Measurements from ENCODE around the gene METTL24.
"Not testable (repeated sequence)": the region's sequence is repeated elsewhere in the genome, so short reads cannot be mapped to it uniquely, and the experiment has no call there.

The METTL24 gene

GRCh38 chr6:110307368-110307767 lies 50.8 kb downstream of the METTL24 start:
- Histone ChIP-seq H3K4me1 (ENCODE audit: control insufficient read depth, insufficient read depth, low read depth, low read length) (no peaks in the 10 kb centered on the region), H3K9me3 (ENCODE audit: control insufficient read depth, low read length) (no peaks in the 10 kb centered on the region), H2AK5ac (ENCODE audit: low read length, severe bottlenecking) (no peak overlapping the region), H3K79me1 (replicated peaks; ENCODE audit: low read length, poor library complexity, severe bottlenecking) (no peaks in the 10 kb centered on the region), H3K14ac (ENCODE audit: low read length in 2 of 2) (no peak overlapping the region), H3K4me2 (ENCODE audit: low read length, poor library complexity, severe bottlenecking) (no peak overlapping the region), H3K23ac (ENCODE audit: low read length in 2 of 2) (no peak overlapping the region), H2BK5ac (ENCODE audit: low read depth, low read length, poor library complexity, severe bottlenecking) (no peak overlapping the region), H3K36me3 (ENCODE audit: control insufficient read depth in 1 of 2, insufficient read depth in 2 of 2, low read depth in 1 of 2, low read length in 2 of 2) (no peaks in the 10 kb centered on the region), H2BK120ac (ENCODE audit: low read depth, low read length) (no peak overlapping the region), H2BK12ac (ENCODE audit: low read length in 2 of 2) (no peak overlapping the region), H3K27me3 (ENCODE audit: control insufficient read depth in 1 of 2, insufficient read depth in 1 of 2, low read length in 2 of 2) (peaks cover 0 to 8% of the 10 kb centered on the region in 2 experiments), H3K27ac (ENCODE audit: low read length, poor library complexity, severe bottlenecking) (no peak overlapping the region), H3K4ac (ENCODE audit: low read depth in 1 of 2, low read length in 2 of 2) (no peak overlapping the region), H4K8ac (ENCODE audit: low read length) (no peak overlapping the region), H2AFZ (ENCODE audit: low read depth, low read length) (no peak overlapping the region), H3K4me3 (ENCODE audit: insufficient read depth in 1 of 2, low read depth in 1 of 2, low read length in 2 of 2) (no peak overlapping the region), H4K91ac (ENCODE audit: low read length) (no peak overlapping the region), H3K18ac (ENCODE audit: low read depth in 1 of 2, low read length in 2 of 2) (no peak overlapping the region), H3K9ac (ENCODE audit: low read length) (no peak overlapping the region), H2BK15ac (ENCODE audit: low read depth, poor library complexity, severe bottlenecking) (no peak overlapping the region)
- DNase-seq = no peak
- WGBS = 69% methylated on average over 1 of the region's 2 CpGs

DNA sequence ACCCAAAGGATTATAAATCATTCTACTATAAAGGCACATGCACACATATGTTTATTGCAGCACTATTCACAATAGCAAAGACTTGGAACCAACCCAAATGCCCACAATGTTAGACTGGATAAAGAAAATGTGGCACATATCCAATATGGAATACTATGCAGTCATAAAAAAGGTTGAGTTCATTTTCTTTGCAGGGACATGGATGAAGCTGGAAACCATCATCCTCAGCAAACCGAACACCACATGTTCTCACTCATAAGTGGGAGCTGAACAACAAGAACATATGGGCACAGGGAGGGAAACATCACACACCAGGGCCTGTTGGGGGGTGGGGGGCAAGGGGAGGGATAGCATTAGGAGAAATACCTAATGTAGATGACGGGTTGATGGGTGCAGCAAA lies 52.3 kb downstream of the METTL24 start:
- not testable (repeated sequence) for H2BK5ac ChIP-seq (ENCODE audit: low read depth, low read length, poor library complexity, severe bottlenecking); H3K4me3 ChIP-seq (ENCODE audit: insufficient read depth in 1 of 2, low read depth in 1 of 2, low read length in 2 of 2); H2AFZ ChIP-seq (ENCODE audit: low read depth, low read length); DNase-seq; H3K27me3 ChIP-seq (ENCODE audit: control insufficient read depth in 1 of 2, insufficient read depth in 1 of 2, low read length in 2 of 2); H3K4me1 ChIP-seq (ENCODE audit: control insufficient read depth, insufficient read depth, low read depth, low read length); H2BK12ac ChIP-seq (ENCODE audit: low read length in 2 of 2); H4K91ac ChIP-seq (ENCODE audit: low read length); H3K4ac ChIP-seq (ENCODE audit: low read depth in 1 of 2, low read length in 2 of 2); H3K4me2 ChIP-seq (ENCODE audit: low read length, poor library complexity, severe bottlenecking); H4K8ac ChIP-seq (ENCODE audit: low read length); H3K9me3 ChIP-seq (ENCODE audit: control insufficient read depth, low read length); H3K79me1 ChIP-seq (replicated peaks; ENCODE audit: low read length, poor library complexity, severe bottlenecking); H3K23ac ChIP-seq (ENCODE audit: low read length in 2 of 2); H3K14ac ChIP-seq (ENCODE audit: low read length in 2 of 2); H2AK5ac ChIP-seq (ENCODE audit: low read length, severe bottlenecking); H3K36me3 ChIP-seq (ENCODE audit: control insufficient read depth in 1 of 2, insufficient read depth in 2 of 2, low read depth in 1 of 2, low read length in 2 of 2); H2BK120ac ChIP-seq (ENCODE audit: low read depth, low read length); H3K27ac ChIP-seq (ENCODE audit: low read length, poor library complexity, severe bottlenecking); H2BK15ac ChIP-seq (ENCODE audit: low read depth, poor library complexity, severe bottlenecking); H3K9ac ChIP-seq (ENCODE audit: low read length); H3K18ac ChIP-seq (ENCODE audit: low read depth in 1 of 2, low read length in 2 of 2)
- WGBS = 86% methylated on average over 1 of the region's 2 CpGs

GRCh38 chr6:110303692-110304091 lies 54.5 kb downstream of the METTL24 start:
- H2BK12ac ChIP-seq (ENCODE audit: low read length in 2 of 2); H3K9me3 ChIP-seq (ENCODE audit: control insufficient read depth, low read length); H3K9ac ChIP-seq (ENCODE audit: low read length); H3K4me1 ChIP-seq (ENCODE audit: control insufficient read depth, insufficient read depth, low read depth, low read length); H4K91ac ChIP-seq (ENCODE audit: low read length); H3K27ac ChIP-seq (ENCODE audit: low read length, poor library complexity, severe bottlenecking); H4K8ac ChIP-seq (ENCODE audit: low read length); H3K4me3 ChIP-seq (ENCODE audit: insufficient read depth in 1 of 2, low read depth in 1 of 2, low read length in 2 of 2); H3K4me2 ChIP-seq (ENCODE audit: low read length, poor library complexity, severe bottlenecking); H3K23ac ChIP-seq (ENCODE audit: low read length in 2 of 2); H3K79me1 ChIP-seq (replicated peaks; ENCODE audit: low read length, poor library complexity, severe bottlenecking); H2AK5ac ChIP-seq (ENCODE audit: low read length, severe bottlenecking); H3K18ac ChIP-seq (ENCODE audit: low read depth in 1 of 2, low read length in 2 of 2); H3K14ac ChIP-seq (ENCODE audit: low read length in 2 of 2); H3K36me3 ChIP-seq (ENCODE audit: control insufficient read depth in 1 of 2, insufficient read depth in 2 of 2, low read depth in 1 of 2, low read length in 2 of 2); H2BK5ac ChIP-seq (ENCODE audit: low read depth, low read length, poor library complexity, severe bottlenecking); H2BK120ac ChIP-seq (ENCODE audit: low read depth, low read length); H3K4ac ChIP-seq (ENCODE audit: low read depth in 1 of 2, low read length in 2 of 2); H2AFZ ChIP-seq (ENCODE audit: low read depth, low read length); DNase-seq; H2BK15ac ChIP-seq (ENCODE audit: low read depth, poor library complexity, severe bottlenecking); H3K27me3 ChIP-seq (ENCODE audit: control insufficient read depth in 1 of 2, insufficient read depth in 1 of 2, low read length in 2 of 2): not testable (repeated sequence)
- WGBS = 82% methylated on average over 6 of the region's 6 CpGs

DNA sequence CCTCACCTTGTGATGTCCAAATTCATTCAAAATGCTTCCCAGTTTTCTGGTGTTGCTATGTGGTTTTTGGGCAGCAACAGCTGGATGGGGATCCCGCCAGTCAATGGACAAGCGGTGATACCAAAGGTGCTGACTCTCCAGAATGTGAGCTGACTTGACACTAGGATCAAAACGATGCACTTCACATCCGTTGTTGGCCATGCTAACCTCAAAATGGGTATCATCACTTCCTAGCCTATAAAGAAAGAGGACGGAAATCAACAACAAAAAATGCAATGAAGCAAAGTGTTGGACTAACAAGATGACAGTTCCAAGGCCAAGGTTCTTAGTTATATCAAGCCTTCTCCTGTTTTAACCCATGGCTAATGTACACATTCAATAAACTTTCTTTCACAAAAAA lies 59.2 kb downstream of the METTL24 start:
- Histone ChIP-seq H2BK5ac (ENCODE audit: low read depth, low read length, poor library complexity, severe bottlenecking) (no peak overlapping the region), H2BK12ac (ENCODE audit: low read length in 2 of 2) (no peak overlapping the region), H2BK15ac (ENCODE audit: low read depth, poor library complexity, severe bottlenecking) (no peak overlapping the region), H3K9me3 (ENCODE audit: control insufficient read depth, low read length) (no peaks in the 10 kb centered on the region), H3K18ac (ENCODE audit: low read depth in 1 of 2, low read length in 2 of 2) (no peak overlapping the region), H4K8ac (ENCODE audit: low read length) (no peak overlapping the region), H3K9ac (ENCODE audit: low read length) (no peak overlapping the region), H4K91ac (ENCODE audit: low read length) (no peak overlapping the region), H3K4me1 (ENCODE audit: control insufficient read depth, insufficient read depth, low read depth, low read length) (no peaks in the 10 kb centered on the region), H3K27me3 (ENCODE audit: control insufficient read depth in 1 of 2, insufficient read depth in 1 of 2, low read length in 2 of 2) (peaks cover 0 to 3% of the 10 kb centered on the region in 2 experiments), H3K23ac (ENCODE audit: low read length in 2 of 2) (no peak overlapping the region), H3K14ac (ENCODE audit: low read length in 2 of 2) (no peak overlapping the region), H3K4ac (ENCODE audit: low read depth in 1 of 2, low read length in 2 of 2) (no peak overlapping the region), H3K27ac (ENCODE audit: low read length, poor library complexity, severe bottlenecking) (no peak overlapping the region), H3K4me2 (ENCODE audit: low read length, poor library complexity, severe bottlenecking) (no peak overlapping the region), H3K4me3 (ENCODE audit: insufficient read depth in 1 of 2, low read depth in 1 of 2, low read length in 2 of 2) (no peak overlapping the region), H2AFZ (ENCODE audit: low read depth, low read length) (no peak overlapping the region), H3K36me3 (ENCODE audit: control insufficient read depth in 1 of 2, insufficient read depth in 2 of 2, low read depth in 1 of 2, low read length in 2 of 2) (no peaks in the 10 kb centered on the region), H2BK120ac (ENCODE audit: low read depth, low read length) (no peak overlapping the region), H3K79me1 (replicated peaks; ENCODE audit: low read length, poor library complexity, severe bottlenecking) (no peaks in the 10 kb centered on the region), H2AK5ac (ENCODE audit: low read length, severe bottlenecking) (no peak overlapping the region)
- DNase-seq = no peak
- WGBS = 92% methylated on average over 5 of the region's 5 CpGs

Measured in mesenchymal stem cell (in vitro differentiated cells and primary cell).